Loucy (cell line): Measurements from ENCODE around the gene GRM7.

ENCODE experiments used
- CTCF ChIP-seq: fragments of 200-600 bp; sonication (generic); conservative IDR thresholded peaks from 2 replicates; pipeline ENCODE4 v1.5.1; 2014; ENCODE audit warnings: mild to moderate bottlenecking, antibody characterized with exemption, low read length
- EZH2phosphoT487 ChIP-seq: fragments of 200-600 bp; IDR thresholded peaks from 2 replicates; pipeline ENCODE4 v1.6.1; 2018; ENCODE audit warnings: antibody characterized with exemption, mild to moderate bottlenecking, moderate library complexity, borderline replicate concordance

- TF ChIP-seq CTCF (no peak), EZH2phosphoT487 (no peak)
Measured at GRCh38 chr3:7669641-7670040, 808.7 kb downstream of the GRM7 start.
